NOMO-1 (cell line): ENCODE data around the gene DDX42.
A peak's percentile ranks its signal among the peaks of the same experiment; 100 is the strongest.
"Not testable (repeated sequence)": the region's sequence is repeated elsewhere in the genome, so short reads cannot be mapped to it uniquely, and the experiment has no call there.

Experiments
- DNase-seq, 2 experiments: peaks; one replicate each; lab custom pipeline; 2025; ENCODE audit not compliant: unreplicated experiment in 2 of 2; lab: John Stamatoyannopoulos, UW

The DDX42 gene

DNA sequence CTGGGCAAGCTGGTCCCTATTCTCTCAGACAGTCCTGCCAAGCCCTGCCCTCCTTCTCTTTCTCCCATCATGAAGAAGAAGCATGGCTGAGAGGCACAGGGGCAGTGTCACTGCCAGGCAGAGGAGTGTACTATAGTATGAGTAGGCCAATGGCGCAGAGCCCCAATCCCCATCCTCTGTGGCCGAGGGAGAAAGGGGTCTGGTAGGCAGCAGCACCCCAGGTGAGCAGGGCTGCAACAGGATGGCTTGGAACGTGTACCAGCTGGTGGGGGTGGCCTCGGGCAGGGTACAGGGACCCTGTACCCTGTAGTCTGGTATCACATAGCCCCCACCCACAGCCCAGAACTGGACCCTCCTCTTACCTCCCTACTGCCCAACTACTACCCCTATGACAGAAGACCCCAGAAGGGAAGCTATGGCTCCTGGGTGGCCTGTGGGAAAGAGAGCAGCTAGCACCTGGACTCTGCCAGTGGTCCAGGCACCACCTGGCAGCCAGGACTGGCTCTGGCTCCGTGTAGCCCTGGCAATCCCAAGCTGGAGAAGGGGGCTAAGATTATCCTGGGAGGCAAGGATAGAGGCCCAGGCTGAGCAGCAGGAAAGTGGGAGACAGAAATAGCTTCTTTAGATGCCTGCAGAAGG is 64.1 kb downstream of the DDX42 start:
- no peak for DNase-seq

- no peak for DNase-seq
These were observed 64.7 kb downstream of the DDX42 start for GRCh38 chr17:63838631-63839171.

DNA sequence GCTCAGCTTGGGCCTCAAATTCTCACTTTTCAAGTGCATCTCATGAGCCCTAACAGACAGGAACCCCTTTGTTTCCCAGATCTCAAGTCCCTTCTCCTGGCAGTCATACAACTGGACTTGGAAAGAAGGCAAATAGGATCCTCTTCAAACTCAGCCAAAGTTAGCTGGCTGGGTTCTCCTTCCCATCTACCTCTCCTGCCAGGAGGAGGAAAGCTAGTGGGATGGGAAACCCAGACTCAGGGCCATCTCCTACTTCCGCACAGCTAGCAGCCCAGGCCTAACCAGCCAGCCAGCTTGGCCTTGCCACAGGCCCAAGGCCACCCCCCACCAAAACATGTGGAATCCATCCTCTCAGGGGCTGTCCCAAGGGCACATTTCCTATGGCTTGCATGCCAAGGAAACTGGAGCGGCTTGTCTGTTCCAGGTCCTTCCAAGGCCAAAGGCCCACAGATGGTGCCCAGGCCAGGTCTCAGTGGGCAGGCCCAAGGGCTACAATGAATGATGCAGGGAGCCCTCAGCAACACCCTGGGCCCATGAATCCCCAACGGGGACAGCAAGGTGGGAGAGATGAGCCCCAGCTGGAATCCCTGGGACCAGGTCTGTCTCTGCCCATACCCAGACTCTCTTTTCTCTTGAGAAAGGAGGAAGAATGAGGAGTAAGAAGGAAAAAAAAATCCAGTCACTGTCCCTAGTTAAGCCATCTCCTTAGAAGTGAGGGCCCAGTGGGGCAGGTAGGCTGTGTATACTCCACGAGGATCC is 66.8 kb downstream of the DDX42 start:
- DNase-seq: no peak

GRCh38 chr17:63841350-63842172 is 67.6 kb downstream of the DDX42 start:
- no peak for DNase-seq

DNA sequence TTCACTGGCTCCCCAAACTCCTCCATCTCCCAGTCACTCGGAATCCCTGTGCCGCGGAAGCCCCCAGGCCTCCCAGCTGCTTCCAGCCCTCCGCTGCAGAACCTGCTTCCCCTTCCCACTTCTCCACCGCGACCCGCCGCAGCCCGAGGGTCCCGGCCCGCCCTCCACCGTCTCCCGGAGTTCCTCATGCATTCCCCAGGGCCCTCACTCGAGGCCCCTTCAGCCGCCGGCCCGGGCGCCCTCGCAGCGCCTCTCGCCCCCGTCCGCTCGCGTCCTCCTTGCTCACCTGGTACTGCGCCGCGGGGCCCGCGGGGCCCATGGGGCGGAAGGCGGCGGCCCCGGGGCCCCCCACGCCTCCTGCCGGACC is 68.2 kb downstream of the DDX42 start:
- peak in 1 of 2 experiments; percentile 26 for DNase-seq

- DNase-seq: peak; percentile 96 to 97
These were observed 68.8 kb downstream of the DDX42 start, which contains the start of gene SMARCD2 for GRCh38 chr17:63842540-63843386. SMARCD2 (minus strand) TSS chr17:63842685; CDS start chr17:63842674, 11 bp downstream.

DNA sequence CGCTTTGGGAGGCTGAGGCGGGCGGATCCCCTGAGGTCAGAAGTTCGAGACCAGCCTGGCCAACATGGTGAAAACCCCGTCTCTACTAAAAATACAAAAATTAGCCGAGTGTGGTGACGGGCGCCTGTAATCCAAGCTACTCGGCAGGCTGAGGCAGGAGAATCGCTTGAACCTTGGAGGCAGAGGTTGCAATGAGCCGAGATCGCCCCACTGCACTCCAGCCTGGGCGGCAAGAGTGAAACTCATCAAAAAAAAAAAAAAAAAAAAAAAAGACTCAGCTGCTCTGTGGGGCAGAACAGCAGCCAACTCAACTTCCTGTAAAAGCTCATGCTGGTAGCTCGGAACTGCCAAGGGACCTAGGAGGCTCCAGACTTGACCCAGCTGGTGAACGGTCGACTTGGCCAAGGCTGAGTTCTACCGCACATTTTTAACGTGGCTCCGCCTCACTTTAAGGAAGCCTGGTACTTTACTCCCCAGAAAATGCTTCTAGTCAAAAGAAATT is 69.5 kb downstream of the DDX42 start:
- DNase-seq: peak; percentile 47 to 66

DNA sequence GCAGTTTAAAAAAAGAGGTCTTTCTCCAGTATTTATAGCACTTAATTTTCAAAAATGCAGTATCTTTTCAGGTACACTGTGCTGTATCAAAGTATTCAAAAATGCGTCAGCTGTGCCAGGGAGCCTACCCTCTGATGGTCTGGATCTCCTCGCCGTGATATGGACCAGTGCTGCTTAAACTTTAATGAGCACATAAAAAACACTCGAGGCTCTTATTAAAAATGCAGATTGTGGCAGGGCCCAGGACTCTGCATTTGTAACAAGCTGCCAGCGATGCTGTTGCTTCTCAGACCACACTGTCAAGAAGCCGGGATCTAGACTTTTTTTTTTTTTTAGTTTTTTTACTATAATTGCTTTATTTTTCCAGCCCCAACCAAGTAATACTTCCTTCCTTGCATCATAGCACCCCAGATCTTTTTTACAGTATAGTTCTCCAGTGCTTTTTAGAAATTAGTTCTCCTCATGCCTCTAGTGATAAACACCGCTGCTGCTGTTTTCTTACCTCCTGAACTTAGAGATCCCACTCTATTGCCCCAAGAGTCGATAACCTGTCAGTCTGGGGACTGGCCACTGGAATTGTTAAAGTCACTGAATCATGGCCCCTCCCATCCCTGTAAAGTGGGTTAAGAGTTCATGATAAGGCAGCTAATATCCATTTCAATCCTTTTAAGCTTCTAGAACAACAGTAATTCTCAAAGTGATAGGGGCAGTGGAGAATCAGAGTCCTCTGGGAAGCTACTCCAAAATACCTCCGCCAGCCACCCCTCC is 70.1 kb downstream of the DDX42 start:
- no peak for DNase-seq

GRCh38 chr17:63845509-63845908 is 71.5 kb downstream of the DDX42 start:
- DNase-seq: no peak

GRCh38 chr17:63847525-63848249 is 73.7 kb downstream of the DDX42 start:
- DNase-seq: no peak

DNA sequence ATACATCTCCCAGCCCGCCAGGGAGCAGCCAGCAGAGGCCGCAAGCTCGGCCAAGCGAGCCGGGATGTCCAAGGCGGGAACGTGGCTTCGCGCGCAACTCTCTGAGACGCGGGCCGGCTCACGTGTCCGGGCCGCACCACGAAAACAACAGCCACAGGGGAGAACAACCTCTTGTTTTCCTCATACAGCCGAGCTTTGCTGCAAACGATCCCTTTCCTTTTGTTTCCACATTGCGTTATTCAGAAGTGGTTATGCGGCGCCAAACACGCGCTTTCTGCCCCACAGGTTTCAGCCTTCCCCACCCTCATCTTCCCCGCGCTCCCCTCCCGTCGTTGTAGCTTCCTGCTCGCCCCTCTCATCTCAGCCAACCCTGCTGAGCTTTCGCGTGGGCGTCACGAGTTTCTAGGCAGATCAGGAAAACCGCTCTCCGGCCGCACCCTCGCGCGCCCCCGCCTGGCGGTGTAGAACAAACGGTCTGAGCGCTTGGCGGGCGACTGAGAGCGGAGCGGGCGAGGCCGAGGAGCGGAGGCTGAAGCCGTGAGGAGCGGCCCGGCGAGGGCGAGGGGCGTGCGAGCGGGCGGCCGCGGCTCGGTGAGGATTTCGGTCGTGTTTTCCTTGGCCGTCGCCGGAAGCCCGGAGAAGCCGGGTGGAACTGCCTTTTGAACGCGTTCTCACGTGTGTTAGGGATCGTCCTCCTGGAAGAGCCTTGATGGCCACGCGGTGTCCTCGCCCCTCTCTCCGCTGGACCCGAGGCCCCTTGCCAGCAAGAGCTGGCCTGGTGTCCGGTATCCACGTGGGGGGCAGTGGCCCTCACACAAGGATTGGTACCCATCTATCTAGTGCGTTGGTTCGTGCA is 75.1 kb downstream of the DDX42 start:
- peak; percentile 95 to 98 for DNase-seq

GRCh38 chr17:63850401-63850800 is 76.4 kb downstream of the DDX42 start:
- DNase-seq: no peak

GRCh38 chr17:63853260-63853659 is 79.3 kb downstream of the DDX42 start:
- DNase-seq: no peak

DNA sequence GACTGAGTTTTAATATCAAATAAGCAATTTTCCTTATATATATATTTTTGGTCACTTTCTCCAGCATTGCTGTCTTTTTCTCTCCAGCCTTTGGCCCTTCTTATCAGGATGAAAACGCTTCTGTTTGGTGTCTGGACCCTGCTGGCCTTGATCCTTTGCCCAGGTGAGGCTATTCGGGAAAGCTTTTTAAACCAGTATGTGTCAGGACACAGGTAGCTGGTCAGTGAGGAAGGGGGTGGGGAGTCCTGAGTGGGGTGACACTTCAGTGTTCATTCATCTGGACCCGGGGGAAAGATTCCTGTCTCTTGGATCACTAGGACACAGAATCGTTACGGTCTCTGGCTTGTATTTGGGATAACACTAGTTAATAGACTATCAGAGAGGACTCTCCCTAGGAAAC is 80.7 kb downstream of the DDX42 start:
- no peak for DNase-seq

GRCh38 chr17:63855185-63855584 is 81.2 kb downstream of the DDX42 start:
- no peak for DNase-seq

GRCh38 chr17:63856425-63856824 is 82.5 kb downstream of the DDX42 start:
- DNase-seq: not testable (repeated sequence)

GRCh38 chr17:63859257-63859656 is 85.3 kb downstream of the DDX42 start:
- no peak for DNase-seq

DNA sequence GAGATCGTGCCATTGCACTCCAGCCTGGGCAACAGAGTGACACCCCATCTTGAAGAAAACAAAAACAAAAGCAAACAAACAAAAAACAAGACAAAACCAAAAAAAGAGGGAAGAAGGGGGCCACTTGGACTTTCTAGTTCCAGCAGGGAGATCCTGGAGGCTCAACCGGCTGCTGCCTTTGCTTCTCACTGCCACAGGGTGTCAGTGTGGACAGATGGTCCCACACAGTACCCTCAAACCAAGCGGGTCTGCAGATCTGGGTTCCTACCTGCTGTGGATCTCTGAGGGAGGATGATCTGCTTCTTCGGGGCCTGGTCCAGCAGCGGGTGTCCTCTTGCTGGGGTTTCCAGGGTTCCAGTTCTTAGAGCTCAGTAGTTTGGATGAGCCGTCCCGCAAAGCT is 92.7 kb downstream of the DDX42 start:
- not testable (repeated sequence) for DNase-seq
